ENCODE measurements around the gene UNC45A. TPM values are rescaled to one million over a fixed set of nuclear protein-coding genes. Genes with fewer than 3 reads are reported as not detected.

Gene UNC45A
- total and polyA plus RNA-seq, 2 of the 8 experiments (the other 6 are each of a cell fraction or from before 2014, with no cell fraction given): 74.1 to 84.2 TPM

GRCh38 chr15:90893175-90894090 is 41.7 kb upstream of the UNC45A start (continued):
- TF ChIP-seq CTCF (IDR thresholded peaks at IDR 0.05; ENCODE audit: control extremely low read depth in 1 of 3, insufficient read depth in 1 of 3, low read depth in 1 of 3, low read length in 3 of 3) (no peak), POU5F1 (IDR thresholded peaks at IDR 0.05; ENCODE audit: low read depth, low read length) (no peak), CHD7 (IDR thresholded peaks at IDR 0.05; ENCODE audit: insufficient replicate concordance, low read length) (no peak)
